ENCODE data around the gene SPATA21.

Gene SPATA21

DNA sequence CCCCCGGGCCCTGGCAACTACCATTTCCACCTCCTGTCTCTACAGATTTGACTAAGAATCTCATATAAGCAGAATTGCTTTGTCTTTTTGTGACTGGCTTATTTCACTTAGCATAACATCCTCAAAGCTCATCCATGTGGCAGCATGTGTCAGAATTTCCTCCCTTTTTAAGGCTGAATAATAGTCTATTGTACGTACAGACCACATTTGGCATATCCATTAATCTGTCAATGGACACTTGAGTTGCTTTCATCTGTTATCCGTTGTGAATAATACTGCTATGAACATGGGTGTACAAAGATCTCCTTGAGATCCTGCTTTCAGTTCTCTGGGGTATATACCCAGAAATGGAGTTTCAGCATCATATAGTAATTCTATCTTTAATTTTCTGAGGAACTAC is 24.0 kb downstream of the SPATA21 start:
- H3K4me3 ChIP-seq = no peak overlapping the region
- no peak for DNase-seq (ENCODE audit: low read depth, low spot score)
- H3K9ac ChIP-seq (ENCODE audit: insufficient read length) = no peak overlapping the region
- H3K36me3 ChIP-seq (ENCODE audit: insufficient read depth, low read length) = no peaks in the 10 kb centered on the region
- H3K9me3 ChIP-seq (ENCODE audit: low read depth, low read length) = no peaks in the 10 kb centered on the region
- TF ChIP-seq FOXP2 (optimal IDR thresholded peaks at IDR 0.05; ENCODE audit: control extremely low read depth, extremely low read length, insufficient read depth) (no peak), EZH2 (IDR thresholded peaks at IDR 0.05) (no peak)
- H3K27ac ChIP-seq = no peak overlapping the region

DNA sequence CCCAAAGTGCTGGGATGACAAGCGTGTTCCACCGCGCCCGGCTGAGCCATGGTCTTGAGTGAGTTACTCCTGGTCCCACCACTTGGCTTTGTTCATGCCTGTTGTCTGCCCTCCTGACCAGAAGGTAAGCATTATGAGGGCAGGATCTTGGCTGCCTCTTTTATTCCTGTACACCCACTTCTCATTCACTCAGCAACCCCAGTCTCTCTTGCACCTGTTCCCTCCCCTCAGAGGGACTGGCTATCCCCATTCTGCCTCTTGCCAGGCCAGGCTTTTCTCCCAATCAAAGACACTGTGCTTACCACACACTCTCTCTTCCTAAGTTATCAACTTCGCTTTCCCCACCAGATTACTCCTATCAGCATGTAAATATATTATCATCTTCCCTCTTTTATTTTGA is 26.4 kb downstream of the SPATA21 start:
- no peak for DNase-seq (ENCODE audit: low read depth, low spot score)
- Histone ChIP-seq H3K36me3 (ENCODE audit: insufficient read depth, low read length) (no peaks in the 10 kb centered on the region), H3K4me3 (no peak overlapping the region), H3K9me3 (ENCODE audit: low read depth, low read length) (no peaks in the 10 kb centered on the region), H3K27ac (no peak overlapping the region), H3K9ac (ENCODE audit: insufficient read length) (no peak overlapping the region)
- TF ChIP-seq POLR2AphosphoS5 (IDR thresholded peaks at IDR 0.05; ENCODE audit: borderline replicate concordance, low read depth, low read length) (no peak), EZH2 (IDR thresholded peaks at IDR 0.05) (no peak), FOXP2 (optimal IDR thresholded peaks at IDR 0.05; ENCODE audit: control extremely low read depth, extremely low read length, insufficient read depth) (no peak)

DNA sequence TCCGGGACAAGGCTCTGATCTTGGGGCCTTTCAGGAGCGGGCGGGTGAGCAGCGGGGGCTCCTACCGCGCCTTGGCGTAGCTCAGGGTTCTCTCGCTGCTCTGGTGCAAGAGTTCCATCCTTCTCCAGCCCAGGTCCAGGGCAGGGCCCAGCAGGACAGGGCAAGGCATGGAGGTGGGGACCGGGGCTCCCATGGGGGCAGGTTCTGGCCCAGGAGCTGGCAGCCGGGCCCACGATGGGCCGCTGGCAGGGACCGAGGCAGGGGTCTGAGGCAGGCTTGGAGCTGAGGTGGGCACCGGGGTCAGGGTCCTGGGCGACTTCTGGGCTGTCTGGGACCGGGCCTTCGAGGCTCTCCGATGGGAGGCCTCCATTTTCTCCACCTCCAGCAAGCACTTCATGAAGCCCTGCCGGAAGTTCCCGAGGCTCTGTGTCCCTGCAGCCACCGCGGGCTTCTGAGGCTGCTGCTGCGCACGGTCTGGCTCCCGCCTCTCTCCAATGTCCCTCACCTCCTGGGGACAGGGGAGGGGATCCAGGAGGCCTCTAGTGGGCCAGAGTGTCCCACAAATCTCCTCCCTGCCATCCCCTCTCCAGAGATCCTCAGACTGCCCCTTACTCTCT is 27.6 kb downstream of the SPATA21 start:
- Histone ChIP-seq H3K9me3 (ENCODE audit: low read depth, low read length) (no peaks in the 10 kb centered on the region), H3K36me3 (ENCODE audit: insufficient read depth, low read length) (no peaks in the 10 kb centered on the region), H3K27ac (no peak overlapping the region), H3K9ac (ENCODE audit: insufficient read length) (no peak overlapping the region), H3K4me3 (no peak overlapping the region)
- DNase-seq (ENCODE audit: low read depth, low spot score) = no peak
- TF ChIP-seq EZH2 (IDR thresholded peaks at IDR 0.05) (no peak), POLR2AphosphoS5 (IDR thresholded peaks at IDR 0.05; ENCODE audit: borderline replicate concordance, low read depth, low read length) (no peak), FOXP2 (optimal IDR thresholded peaks at IDR 0.05; ENCODE audit: control extremely low read depth, extremely low read length, insufficient read depth) (no peak)

DNA sequence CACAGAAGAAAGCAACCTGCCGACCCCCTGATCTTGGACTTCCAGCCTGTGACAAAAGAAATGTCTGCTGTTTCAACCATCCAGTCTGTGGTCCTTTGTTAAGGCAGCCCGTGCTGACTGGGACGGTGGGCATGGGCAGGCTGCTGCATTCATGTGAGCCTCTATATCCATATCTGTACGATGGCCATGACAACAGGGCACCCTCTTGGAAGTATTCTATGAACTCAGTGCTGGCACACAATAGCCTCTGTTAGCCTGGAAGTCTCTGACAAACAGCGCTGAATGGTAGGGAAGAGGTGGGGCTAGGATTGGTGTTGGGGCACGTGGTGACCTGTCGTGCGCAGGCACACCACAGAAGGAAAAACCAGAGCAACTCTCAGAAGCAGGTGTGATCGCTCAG is 30.4 kb downstream of the SPATA21 start:
- no peak for DNase-seq (ENCODE audit: low read depth, low spot score)
- no peak for TF ChIP-seq POLR2AphosphoS5 (IDR thresholded peaks at IDR 0.05; ENCODE audit: borderline replicate concordance, low read depth, low read length)
- TF ChIP-seq FOXP2 (optimal IDR thresholded peaks at IDR 0.05; ENCODE audit: control extremely low read depth, extremely low read length, insufficient read depth) = no peak
- Histone ChIP-seq H3K4me3 (no peak overlapping the region), H3K9ac (ENCODE audit: insufficient read length) (no peak overlapping the region), H3K9me3 (ENCODE audit: low read depth, low read length) (no peaks in the 10 kb centered on the region), H3K36me3 (ENCODE audit: insufficient read depth, low read length) (no peaks in the 10 kb centered on the region), H3K27ac (no peak overlapping the region)

DNA sequence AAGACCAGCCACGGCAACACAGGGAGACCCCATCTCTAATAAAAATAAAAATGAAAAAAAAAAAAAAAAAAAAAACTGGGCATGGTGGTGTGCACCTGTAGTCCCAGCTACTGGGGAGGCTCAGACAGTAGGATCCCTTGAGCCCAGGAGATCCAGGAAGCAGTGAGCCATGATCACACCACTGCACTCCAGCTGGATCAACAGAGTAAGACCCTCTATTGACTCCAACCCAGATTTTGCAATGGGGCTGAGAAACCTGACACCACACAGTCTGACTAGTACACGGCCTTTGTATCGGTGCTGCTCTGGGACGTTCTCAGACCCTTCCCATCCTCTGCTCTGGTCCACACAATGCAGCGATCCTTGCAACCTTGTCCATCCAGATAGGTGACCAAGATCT is 31.8 kb downstream of the SPATA21 start:
- Histone ChIP-seq H3K9ac (ENCODE audit: insufficient read length) (no peak overlapping the region), H3K9me3 (ENCODE audit: low read depth, low read length) (no peaks in the 10 kb centered on the region), H3K27ac (no peak overlapping the region), H3K4me3 (no peak overlapping the region), H3K36me3 (ENCODE audit: insufficient read depth, low read length) (no peaks in the 10 kb centered on the region)
- no peak for DNase-seq (ENCODE audit: low read depth, low spot score)
- no peak for TF ChIP-seq EZH2 (IDR thresholded peaks at IDR 0.05)
- no peak for TF ChIP-seq POLR2AphosphoS5 (IDR thresholded peaks at IDR 0.05; ENCODE audit: borderline replicate concordance, low read depth, low read length)
- TF ChIP-seq FOXP2 (optimal IDR thresholded peaks at IDR 0.05; ENCODE audit: control extremely low read depth, extremely low read length, insufficient read depth) = no peak

DNA sequence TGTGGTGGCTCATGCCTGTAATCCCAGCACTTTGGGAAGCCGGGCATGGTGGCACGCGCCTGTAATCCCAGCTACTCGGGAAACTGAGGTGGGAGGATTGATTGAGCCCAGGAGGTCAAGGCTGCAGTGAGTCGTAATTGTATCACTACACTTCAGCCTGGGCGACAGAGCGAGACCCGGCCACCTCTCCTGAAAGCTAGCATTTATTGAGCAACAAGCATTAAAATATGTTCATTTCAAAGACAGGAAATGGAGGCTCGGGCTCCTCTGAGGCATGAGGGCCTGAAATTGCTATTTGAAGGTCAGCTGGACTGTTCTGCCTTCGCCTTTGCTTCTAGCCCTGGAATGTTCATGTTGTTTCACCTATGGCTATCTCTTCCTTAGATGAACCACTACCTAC is 34.5 kb downstream of the SPATA21 start:
- no peaks in the 10 kb centered on the region; the same call in 1 of the 2 replicates for H3K36me3 ChIP-seq (ENCODE audit: insufficient read depth, low read length)
- H3K4me3 ChIP-seq = no peak overlapping the region
- H3K27ac ChIP-seq = no peak overlapping the region
- no peak for TF ChIP-seq FOXP2 (optimal IDR thresholded peaks at IDR 0.05; ENCODE audit: control extremely low read depth, extremely low read length, insufficient read depth)
- TF ChIP-seq POLR2AphosphoS5 (IDR thresholded peaks at IDR 0.05; ENCODE audit: borderline replicate concordance, low read depth, low read length) = no peak
- TF ChIP-seq EZH2 (IDR thresholded peaks at IDR 0.05) = no peak
- no peak overlapping the region for H3K9ac ChIP-seq (ENCODE audit: insufficient read length)
- H3K9me3 ChIP-seq (ENCODE audit: low read depth, low read length) = no peaks in the 10 kb centered on the region
- DNase-seq (ENCODE audit: low read depth, low spot score) = no peak

DNA sequence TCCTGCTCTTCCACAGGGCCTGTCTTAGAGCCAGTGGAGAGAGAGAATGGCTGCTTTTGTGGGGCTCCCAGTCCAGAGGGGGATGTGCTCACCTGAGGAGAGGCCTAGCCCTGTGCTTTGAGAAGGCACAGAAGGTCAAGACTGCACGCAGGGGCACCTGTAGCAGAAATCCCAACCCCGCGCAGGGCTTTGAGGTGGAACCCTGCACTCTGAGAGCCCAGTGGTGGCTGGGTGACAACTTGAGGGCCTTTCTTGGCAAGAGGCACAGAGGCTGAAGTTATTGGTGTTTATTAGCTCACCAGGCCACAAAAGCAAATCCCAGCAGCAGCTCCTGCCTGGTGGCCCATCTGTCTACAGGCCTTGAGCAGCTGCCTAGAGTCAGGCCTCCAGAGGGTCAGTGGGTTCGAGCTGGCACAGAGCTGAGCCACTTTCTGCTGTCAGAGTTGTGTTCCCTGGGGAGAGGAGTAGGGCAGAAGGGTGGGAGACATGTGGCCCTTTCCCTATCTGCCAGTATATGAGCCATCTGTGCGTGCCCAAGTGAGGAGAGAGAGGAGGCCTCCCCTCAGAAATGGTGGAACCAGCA is 38.8 kb downstream of the SPATA21 start:
- no peaks in the 10 kb centered on the region for H3K9me3 ChIP-seq (ENCODE audit: low read depth, low read length)
- no peak overlapping the region for H3K4me3 ChIP-seq
- H3K36me3 ChIP-seq (ENCODE audit: insufficient read depth, low read length) = peaks cover 41% of the 10 kb centered on the region
- TF ChIP-seq FOXP2 (optimal IDR thresholded peaks at IDR 0.05; ENCODE audit: control extremely low read depth, extremely low read length, insufficient read depth) = no peak
- TF ChIP-seq POLR2AphosphoS5 (IDR thresholded peaks at IDR 0.05; ENCODE audit: borderline replicate concordance, low read depth, low read length) = no peak; the same call in 1 of the 2 replicates
- no peak for TF ChIP-seq EZH2 (IDR thresholded peaks at IDR 0.05)
- DNase-seq (ENCODE audit: low read depth, low spot score) = no peak
- H3K9ac ChIP-seq (ENCODE audit: insufficient read length) = no peak overlapping the region
- no peak overlapping the region for H3K27ac ChIP-seq

DNA sequence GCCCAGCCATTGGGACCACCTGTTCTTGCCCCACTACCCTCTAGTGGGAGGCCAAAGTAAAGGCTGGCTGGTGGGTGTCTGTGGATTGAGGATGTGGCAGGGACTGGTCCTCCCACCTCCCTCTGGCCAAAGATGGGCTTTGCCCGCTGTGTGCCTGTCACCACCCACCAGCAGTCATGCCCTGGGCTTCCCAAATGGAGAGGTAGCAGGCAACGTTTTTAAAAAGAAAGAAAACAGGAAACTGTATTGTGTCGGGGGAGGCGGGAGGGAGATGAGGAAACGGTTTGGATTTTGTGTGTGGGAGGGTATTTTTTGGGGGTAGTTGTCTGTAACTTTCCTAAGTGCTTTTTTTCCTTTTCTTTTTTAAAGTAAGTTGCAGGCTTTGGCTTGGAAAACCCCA is 40.1 kb downstream of the SPATA21 start:
- Histone ChIP-seq H3K36me3 (ENCODE audit: insufficient read depth, low read length) (peaks cover 49% of the 10 kb centered on the region), H3K4me3 (no peak overlapping the region), H3K27ac (no peak overlapping the region), H3K9me3 (ENCODE audit: low read depth, low read length) (no peaks in the 10 kb centered on the region), H3K9ac (ENCODE audit: insufficient read length) (no peak overlapping the region)
- no peak for TF ChIP-seq FOXP2 (optimal IDR thresholded peaks at IDR 0.05; ENCODE audit: control extremely low read depth, extremely low read length, insufficient read depth)
- TF ChIP-seq POLR2AphosphoS5 (IDR thresholded peaks at IDR 0.05; ENCODE audit: borderline replicate concordance, low read depth, low read length) = no peak
- no peak for TF ChIP-seq EZH2 (IDR thresholded peaks at IDR 0.05)
- no peak for DNase-seq (ENCODE audit: low read depth, low spot score)

DNA sequence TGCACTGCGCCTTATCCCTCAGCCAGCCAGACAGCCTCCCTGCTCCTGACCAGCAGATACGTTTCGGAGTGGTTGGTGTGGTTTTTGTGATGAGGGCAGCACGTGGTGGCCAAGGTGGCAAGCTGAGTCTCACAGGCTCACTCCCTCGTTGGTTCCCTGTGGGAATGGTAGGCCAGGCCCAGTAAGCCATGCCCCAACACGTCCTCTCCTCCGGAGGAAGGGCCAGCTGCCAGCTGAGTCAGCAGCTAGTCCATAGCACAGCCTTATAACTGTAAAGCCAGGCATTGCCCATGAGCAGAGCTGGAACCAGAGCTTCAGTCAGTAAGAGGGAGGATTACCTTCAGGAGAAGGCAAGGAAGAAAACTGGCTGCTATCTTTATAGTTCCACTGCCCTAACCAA is 40.6 kb downstream of the SPATA21 start:
- Histone ChIP-seq H3K9ac (ENCODE audit: insufficient read length) (no peak overlapping the region), H3K9me3 (ENCODE audit: low read depth, low read length) (no peaks in the 10 kb centered on the region), H3K27ac (no peak overlapping the region), H3K4me3 (no peak overlapping the region), H3K36me3 (ENCODE audit: insufficient read depth, low read length) (peaks cover 49% of the 10 kb centered on the region)
- TF ChIP-seq EZH2 (IDR thresholded peaks at IDR 0.05) (no peak), FOXP2 (optimal IDR thresholded peaks at IDR 0.05; ENCODE audit: control extremely low read depth, extremely low read length, insufficient read depth) (no peak), POLR2AphosphoS5 (IDR thresholded peaks at IDR 0.05; ENCODE audit: borderline replicate concordance, low read depth, low read length) (no peak)
- DNase-seq (ENCODE audit: low read depth, low spot score) = no peak
